GM21723 (cell line): ENCODE data around the gene ABCC12.
"Not testable (repeated sequence)": the region's sequence is repeated elsewhere in the genome, so short reads cannot be mapped to it uniquely, and the experiment has no call there.

Source experiments
- ATAC-seq: cut with Tn5 transposase; IDR thresholded peaks from one replicate; pipeline ENCODE4 v1.9.1; 2021; ENCODE audit warnings: mild to moderate bottlenecking, moderate library complexity; ENCODE audit not compliant: unreplicated experiment

Gene ABCC12

DNA sequence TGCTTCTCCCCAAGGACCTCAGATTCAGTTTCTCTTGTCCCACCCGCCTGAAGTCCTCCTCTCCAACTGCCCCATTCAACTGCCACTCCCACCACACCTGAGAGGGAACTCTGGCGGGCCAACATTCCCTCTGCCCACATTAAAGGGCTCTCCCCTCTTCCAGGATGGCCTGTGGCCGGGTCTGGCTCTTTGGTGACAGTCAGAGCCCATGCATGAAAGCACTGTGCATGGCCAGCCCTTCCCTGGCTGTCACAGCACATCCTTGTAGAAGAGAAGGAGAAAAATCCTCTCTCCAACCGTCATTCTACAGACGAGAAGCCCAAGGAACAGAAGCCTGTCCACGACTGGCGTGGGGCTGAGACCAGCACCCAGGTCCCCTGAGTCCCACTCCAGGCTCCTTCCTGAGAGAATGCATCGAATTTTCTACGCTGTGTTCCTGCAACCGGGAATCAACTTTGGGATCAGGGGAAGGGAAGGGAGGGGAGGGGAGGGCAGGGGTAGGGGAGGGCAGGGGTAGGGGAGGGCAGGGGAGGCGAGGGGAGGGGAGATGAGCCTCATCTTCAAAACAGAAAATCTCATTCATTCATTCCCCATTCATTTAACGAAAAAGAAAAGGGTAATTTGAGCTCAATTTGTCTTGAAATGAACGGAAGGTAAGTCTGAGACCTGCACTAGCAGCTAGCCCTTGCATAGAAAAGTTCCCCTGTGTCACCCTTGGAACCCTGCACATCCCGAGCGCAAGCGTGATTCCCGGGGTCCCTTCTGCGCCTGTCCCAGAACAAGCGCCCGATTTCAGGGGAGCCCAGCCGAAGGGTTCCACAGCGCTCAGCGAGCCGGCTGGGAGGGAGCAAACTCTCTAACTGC is at the start of gene ABCC12:
ABCC12 (minus strand) TSS at position 68 of the 864 bp plus-strand sequence. CDS start 9,569 bp downstream, outside the sequence.
- ATAC-seq: no peak

DNA sequence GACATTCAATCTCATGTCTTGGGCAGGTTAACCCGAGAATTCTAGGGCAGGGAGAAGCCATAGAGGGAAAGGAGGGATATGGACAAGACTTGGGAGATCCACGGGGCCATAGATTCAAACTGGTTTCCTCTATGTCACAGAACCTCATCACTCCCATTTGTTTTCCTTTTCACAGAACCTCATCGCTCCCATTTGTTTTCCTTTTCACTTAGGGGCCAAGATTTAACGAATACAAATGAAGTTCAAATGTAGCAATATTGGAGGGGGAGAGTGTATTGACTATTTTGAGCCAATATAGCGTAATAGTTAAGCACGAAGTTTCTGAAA is 49.0 kb upstream of the ABCC12 start:
- no peak for ATAC-seq

DNA sequence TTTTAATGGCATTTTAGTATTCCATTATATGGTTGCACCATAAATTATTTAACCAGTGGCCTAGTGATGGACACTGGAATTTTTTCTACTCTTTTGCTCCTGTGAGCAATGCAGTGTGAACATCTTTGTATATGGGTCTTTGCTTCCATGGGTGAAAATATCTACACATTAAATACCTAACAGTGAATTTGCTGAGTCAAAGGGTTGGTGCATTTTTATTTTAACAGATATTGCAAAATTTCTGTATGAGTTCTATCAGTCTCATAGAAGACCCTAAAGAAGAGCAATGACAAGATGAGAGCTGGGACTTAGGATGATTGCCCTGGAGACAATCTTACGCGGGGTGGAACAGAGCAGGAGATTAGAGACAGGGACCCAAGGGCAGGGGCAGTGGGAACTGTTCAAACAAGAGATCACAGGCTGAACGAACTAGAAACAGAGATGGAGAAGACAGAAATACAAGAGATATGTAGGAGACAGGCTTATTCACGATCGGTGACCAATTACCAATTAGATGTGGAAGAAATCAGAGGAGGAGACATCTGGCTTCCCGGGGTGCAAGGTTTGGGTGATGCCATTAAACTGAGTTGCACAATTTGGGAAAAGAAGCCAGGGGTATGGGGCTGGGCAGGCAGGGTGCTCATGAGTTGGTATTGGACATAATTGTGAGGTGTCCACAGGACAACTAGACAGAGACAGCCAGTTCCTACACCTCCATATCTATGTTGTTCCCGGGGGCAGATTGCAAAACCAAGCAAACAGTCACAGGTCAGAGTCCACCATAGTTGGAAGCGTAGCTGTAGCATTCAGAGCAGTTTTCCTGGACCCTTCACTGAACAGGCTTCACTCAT is 48.4 kb upstream of the ABCC12 start:
- ATAC-seq: no peak

DNA sequence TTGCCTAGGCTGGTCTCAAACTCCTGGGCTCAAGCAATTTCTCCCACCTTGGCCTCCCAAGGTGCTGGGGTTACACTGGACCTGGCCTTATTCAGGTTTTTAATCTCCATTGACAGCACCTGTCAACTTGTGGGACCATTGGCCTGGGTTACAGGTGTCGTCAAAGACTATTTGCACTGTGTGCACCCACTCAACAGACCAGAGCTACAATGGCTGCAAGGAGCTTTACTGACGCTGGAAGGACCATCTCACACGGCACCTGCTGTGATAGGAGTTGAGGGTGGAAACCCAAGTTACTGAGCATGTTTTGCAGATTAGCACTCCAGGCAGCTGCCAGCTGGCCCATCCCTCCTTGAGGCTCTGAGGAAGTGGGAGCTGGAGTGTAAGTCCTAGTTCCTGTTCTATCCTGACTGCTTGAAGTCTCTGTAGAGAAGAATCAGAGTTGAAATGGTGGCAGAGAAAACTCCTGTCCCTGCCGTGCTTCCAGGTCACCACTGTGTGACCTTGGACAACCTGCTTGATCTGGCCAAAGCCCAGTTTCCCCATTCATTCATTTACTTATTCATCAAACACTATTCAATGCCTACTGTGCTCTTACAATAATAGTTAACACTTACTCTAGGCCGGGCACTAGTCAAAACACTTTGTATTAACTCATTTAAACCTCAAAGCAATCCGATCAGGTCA is 45.9 kb upstream of the ABCC12 start:
- ATAC-seq: no peak

DNA sequence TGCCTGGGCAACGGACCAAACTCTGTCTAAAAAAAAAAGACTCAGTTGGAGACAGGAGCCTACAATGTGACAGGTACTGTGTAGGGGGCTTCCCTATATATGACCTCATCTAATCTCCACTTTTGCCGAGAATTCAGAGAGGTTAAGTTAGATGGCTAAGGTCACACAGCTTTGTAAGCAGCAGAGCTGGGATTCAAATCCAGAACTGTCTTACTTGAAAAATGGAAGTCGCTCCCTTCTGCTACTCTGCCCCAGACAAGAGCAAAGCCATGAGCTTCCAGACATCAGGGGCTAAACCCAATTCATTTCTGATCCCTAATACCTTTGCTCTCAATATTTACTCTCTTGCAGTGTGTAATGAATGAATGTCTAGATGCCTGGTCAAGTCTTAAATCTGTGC is 41.5 kb upstream of the ABCC12 start:
- ATAC-seq: no peak

DNA sequence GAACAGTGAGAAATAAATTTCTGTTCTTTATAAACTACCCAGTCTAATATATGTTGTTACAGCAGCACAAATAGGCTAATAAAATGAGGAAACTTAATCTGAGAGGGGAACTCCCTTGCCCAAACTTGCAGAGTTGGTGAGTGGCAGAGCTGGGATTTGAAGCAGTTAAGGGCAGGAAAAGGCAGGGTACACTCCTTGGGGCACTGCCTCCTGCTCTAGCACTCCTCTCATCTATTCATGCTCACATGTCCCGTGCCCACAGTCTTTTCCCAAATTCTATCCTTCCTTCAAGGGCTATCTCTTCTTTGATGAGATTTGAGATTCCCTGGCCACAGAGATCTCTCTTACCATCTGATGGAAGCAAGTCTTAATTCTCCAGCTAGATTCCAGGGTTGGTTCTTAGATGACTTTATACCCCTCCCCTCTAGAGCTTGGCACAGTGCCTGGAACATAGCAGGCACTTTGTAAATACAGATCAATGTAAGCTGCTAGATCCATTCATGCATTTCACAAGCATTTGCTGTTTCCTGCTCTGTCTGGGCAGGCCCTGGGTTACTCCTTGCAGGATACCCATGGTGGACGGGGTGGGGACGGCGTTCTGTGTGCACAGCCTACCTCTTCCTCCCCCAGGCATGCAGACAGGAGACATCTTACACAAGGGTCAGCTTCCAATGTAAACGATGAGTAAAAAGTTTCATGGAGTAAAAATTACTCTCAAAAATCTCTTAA is 39.2 kb upstream of the ABCC12 start:
- ATAC-seq: no peak

DNA sequence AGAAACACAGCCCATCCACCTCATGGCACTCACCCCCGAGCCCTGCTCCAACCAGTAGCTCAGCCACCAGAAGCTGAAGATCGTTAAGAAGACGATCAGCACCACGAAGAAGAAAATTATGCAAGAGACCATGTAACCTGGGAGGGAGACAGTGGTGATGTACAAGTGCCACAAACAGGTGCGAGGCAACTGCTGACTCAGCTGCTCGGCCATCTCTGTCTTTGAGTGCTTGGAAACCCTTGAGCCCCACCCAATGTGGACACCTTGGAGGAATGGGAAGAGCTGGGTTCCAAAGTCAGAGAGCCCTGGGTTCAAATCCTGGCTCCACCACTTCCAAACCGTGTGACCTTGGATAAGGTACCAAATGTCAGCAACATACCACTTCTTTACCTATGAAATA is 38.1 kb upstream of the ABCC12 start:
- ATAC-seq: no peak

DNA sequence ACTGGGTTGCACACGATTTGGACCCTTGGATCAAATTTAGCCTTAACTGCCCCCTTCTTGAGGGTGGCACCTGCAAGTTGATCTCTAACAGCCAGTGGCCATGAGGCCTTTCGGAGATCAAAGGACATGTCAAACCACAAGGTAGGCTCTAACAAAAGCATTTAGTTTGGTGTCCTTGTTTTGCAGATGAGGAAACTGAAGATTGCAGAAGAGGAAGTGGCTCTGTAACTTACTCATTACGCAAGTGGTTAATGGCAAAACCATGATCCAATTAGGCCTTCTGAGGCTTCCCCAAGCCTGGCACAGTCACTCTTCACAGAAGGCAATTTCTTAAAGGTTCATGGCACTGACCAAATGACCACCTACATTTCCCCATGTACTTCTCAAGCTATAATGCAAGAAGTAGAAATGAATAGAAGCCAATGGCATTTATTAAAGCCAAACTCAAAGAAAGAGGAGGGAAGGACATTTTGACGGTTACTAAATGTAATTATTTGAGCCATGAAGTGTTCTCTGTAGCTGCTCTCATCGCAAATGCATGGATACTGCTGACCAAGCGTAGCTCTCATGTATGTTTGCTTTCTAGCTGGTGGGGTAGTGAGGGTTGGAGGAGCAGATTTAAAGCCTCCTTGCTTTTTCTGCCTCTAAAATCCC is 32.8 kb upstream of the ABCC12 start:
- peak; percentile 86 for ATAC-seq

DNA sequence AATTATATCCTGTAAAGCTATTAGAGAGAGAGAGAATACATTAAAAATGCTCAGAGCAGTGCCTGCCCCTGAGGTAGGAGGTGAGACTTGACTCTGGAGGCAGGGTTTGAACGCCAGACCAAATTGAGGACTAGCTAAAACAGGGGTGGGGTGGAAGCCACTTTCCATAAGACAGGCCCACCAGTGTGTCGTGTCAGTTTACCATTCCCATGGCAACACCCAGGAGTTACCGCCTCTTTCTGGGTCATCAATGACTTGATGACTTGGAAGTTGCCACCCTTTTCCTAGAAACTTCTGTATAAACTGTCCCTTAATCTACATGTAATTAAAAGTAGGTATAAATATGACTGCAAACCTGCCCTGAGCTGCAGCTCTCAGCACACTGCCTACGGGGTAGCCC is 32.0 kb upstream of the ABCC12 start:
- no peak for ATAC-seq

DNA sequence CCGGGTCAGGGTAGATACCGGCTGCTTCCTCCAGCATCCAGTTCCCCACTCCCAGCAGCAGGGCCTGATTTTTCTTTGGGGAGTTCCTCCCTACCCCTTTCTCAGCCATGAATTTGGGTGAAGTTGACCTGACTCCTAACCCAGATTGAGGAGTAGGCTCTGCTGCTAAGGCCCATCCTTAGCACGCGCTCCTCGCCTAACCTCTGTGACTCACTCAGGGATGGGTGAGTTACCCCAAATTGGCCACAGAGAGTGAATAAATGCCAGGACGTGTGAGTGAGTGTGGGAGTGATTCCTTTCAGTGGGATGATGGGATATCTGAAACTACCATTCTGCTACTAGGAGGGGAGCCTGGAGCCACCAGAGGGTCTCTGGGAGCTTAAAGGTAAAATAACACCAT is 28.9 kb upstream of the ABCC12 start:
- ATAC-seq: no peak

DNA sequence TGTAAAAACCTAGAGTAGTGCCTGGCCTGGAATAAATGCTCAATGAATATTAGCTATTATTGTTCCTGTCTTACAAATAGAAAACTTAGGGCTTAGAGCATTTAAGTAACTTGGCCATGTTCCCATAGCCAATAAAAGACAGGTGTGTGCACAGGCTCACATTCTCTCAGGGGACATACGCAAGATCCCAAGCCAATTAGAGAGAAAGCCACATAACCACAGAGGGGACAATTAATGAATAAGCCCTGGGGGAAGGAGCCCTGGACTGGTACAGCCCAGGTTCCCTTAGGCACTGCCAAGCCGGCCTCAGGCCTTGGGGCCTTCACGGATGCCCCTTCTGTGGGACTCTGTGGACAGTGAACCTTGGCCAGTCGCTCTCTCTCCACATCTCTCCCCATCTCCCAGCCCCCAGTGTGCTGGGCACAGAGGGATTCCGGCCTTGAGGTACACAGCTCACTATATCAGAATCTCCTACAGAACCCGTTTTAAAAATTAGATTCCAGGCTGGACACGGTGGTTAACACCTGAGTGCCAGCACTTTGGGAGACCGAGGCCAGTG is 27.3 kb upstream of the ABCC12 start:
- ATAC-seq: no peak

DNA sequence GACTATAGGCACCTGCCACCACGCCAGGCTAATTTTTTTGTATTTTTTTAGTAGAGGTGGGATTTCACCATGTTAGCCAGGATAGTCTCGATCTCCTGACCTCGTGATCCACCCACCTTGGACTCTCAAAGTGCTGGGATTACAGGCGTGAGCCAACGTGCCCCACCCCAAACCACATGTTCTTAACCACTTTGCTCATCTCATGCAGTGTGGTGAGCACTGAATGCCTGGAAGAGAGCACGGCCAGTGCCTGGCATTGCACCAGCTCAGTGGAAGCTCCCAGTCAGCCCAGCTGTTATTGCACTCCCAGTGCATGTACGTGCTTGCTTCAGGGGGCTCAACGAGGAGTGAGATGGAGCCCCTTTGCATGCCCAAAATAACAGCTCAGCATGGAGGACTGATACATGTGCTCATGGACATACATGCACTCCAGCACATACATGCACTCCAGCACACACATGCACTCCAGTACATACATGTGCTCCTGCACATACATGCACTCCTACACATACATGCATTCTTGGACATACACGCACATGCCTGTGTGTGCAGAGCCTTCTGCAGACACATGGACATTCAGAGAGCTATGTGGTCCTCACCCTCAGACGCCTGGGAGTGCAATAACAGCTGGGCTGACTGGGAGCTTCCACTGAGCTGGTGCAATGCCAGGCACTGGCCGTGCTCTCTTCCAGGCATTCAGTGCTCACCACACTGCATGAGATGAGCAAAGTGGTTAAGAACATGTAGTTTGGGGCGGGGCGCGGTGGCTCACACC is 26.1 kb upstream of the ABCC12 start:
- not testable (repeated sequence) for ATAC-seq

DNA sequence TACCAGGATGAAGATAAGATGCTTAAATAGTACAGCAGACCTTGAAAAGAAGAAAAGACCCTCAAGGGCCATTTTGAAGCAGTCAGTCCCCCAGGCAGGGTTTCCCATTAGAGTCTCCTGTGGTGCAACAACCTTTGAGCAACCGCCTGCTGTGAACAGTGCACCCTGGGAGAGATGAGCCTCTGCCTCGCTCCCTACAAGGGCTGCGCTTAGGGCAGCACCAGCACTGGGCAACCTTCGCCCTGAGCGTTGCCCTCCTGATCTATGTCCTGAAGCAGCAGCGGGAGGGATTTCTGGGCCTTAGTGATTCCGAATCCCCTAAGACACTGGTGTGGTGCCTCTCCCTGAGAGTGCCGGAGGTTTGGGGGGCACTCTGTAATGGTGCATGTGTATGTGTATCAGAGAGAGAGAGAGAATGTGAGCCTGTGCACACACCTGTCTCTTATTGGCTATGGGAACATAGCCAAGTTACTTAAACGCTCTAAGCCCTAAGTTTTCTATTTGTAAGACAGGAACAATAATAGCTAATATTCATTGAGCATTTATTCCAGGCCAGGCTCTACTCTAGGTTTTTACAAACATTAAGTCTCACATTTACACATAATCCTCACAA is 25.2 kb upstream of the ABCC12 start:
- ATAC-seq: no peak

DNA sequence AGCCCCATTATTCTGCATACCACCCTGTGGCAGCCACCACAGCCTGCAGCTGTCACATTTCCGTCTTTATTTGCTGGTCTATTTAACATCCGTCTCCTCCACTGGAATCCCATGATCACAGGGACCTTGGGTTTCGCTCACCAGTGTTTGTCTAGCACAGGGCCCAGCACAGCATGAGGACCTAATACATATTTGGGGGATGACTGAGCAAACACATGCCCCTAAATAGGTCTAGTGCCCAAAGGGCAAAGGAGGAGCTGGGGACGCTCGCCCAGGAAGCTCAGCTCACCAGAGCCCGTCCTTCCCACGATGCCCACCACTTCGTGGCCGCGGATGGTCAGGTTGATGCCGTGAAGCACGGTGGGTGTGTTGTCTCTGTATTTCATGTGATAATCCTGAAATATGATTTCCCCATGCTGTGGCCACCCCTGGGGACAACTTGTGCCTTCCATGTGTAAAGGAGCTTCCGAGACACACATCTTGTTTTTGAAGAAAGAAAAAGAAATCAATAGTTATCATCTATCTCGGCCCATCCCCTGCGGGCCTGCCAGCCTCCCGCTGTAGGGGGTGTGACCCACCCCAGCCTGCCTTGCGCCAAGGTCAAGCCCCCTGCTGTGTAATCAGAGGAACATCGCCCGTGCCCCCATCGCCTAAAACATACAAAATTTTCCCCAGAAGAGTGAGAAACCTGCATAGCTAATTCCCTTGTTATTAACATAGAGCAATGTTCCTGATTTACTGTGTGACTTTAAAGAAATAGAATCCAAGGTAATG is 21.0 kb upstream of the ABCC12 start:
- ATAC-seq: no peak

DNA sequence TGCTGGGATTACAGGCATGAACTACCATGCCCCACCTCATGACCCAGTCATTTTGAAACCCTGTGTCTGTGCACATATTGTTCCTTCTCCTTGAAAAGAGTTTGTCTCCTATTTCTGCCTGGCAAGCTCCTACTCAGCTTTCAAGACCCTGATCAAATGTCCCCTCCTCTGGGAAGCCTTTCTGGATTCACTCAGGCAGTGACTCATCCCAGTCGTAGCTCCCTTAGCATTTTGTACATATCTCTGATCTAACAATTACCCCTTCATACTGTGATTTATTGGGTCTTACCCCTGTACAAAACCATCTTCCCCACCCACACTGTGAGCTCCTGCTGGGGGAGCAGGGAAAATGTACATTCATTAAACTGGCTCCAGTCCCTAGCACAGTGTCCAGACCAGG is 18.1 kb upstream of the ABCC12 start:
- no peak for ATAC-seq

DNA sequence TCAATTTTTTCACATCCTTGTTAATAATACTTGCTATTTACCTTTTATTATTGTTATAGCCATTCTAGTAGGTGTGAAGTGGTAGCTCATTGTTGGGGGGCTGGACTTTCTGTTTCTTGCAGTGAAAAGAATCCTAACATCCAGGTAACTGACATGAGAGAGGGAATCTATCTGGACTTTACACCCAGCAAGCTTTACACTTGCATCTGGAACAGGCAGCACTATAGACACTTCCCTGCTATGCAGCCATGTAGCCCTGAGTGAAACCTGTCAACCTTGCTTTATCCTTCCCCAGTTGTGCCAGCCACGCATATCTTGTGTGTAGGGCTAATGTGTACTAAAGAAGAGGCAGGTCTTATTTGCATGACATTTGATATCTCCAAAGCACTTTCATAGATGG is 16.9 kb upstream of the ABCC12 start:
- ATAC-seq: no peak

DNA sequence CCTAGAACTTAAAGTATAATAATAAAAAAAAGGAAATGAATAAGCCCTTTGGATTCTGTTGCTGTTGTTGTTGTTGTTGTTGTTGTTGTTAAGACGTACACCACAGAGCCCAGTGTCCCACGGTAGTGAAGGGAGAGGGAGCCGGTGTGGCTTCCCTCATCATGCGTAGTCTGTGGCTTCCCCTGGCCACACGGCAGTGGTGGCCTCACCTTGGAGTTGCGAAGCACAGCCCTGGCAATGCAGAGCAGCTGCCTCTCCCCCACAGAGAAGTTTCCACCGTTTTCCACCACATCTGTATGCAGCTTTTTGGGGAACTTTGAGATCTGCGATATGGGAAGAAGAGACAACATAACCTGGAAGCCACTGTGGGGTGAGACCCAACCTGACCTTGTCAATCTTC is 14.1 kb upstream of the ABCC12 start:
- ATAC-seq: no peak

DNA sequence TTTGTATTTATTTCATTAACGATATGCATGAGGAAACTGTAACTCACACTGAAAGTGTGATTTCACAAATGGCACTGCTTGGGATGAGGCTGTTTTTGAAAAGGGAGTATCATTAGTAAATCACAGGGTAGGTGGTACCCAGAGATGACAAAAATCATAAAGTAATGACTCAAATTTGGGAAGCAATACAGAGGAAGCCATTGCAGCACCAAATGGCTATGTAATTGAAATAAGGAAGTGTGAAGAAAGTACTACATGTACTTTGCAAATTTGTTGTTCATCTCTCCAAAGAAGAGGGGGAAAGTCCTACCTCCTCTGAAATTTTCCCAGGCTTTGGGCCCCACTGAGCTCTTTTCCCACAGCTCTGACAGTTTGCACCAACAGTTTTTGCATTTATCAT is 12.3 kb upstream of the ABCC12 start:
- ATAC-seq: no peak
